H9 (cell line): ENCODE results near the gene SLC16A4. TPM values are rescaled to one million over a fixed set of nuclear protein-coding genes. Genes with fewer than 3 reads are reported as not detected.

Experiments used
- DNase-seq: peaks from one replicate; pipeline ENCODE4 v3.0.0-alpha.2; 2017
- H2AFZ ChIP-seq: one replicate; pipeline ENCODE4 v1.6.1; 2013; ENCODE audit warnings: mild to moderate bottlenecking, low read length, control low read depth, moderate library complexity
- H2AK5ac ChIP-seq: 2 replicates; pipeline ENCODE4 v1.6.1; 2013; ENCODE audit warnings: low read length, control low read depth, mixed read lengths; ENCODE audit not compliant: insufficient read length
- H2BK120ac ChIP-seq: one replicate; pipeline ENCODE4 v1.6.1; 2013; ENCODE audit warnings: low read depth, mild to moderate bottlenecking, low read length, control low read depth, inconsistent platforms; ENCODE audit not compliant: poor library complexity, severe bottlenecking
- H2BK12ac ChIP-seq: 2 replicates; pipeline ENCODE4 v1.6.1; 2013; ENCODE audit warnings: low read length, control low read depth, mixed read lengths, low read depth; ENCODE audit not compliant: insufficient read length
- H2BK15ac ChIP-seq: 2 replicates; pipeline ENCODE4 v1.6.1; 2013; ENCODE audit warnings: low read depth, low read length, control low read depth
- H2BK20ac ChIP-seq: one replicate; pipeline ENCODE4 v1.6.1; 2013; ENCODE audit warnings: low read depth, mild to moderate bottlenecking, low read length, control low read depth, inconsistent platforms; ENCODE audit not compliant: poor library complexity, severe bottlenecking
- H2BK5ac ChIP-seq: 2 replicates; pipeline ENCODE4 v1.6.1; 2013; ENCODE audit warnings: low read length, control low read depth, mixed read lengths; ENCODE audit not compliant: insufficient read length
- H3K14ac ChIP-seq: 2 replicates; pipeline ENCODE4 v1.6.1; 2013; ENCODE audit warnings: low read length, control low read depth; ENCODE audit not compliant: insufficient read depth
- H3K18ac ChIP-seq: 2 replicates; pipeline ENCODE4 v1.6.1; 2013; ENCODE audit warnings: low read depth, mild to moderate bottlenecking, mixed read lengths, low read length, control low read depth; ENCODE audit not compliant: insufficient read length
- H3K23ac ChIP-seq: 2 replicates; pipeline ENCODE4 v1.6.1; 2013; ENCODE audit warnings: low read length, control low read depth, mixed read lengths, low read depth; ENCODE audit not compliant: insufficient read length
- H3K23me2 ChIP-seq: 2 replicates; pipeline ENCODE4 v1.6.1; 2013; ENCODE audit warnings: low read depth, mild to moderate bottlenecking, mixed read lengths, low read length, control low read depth; ENCODE audit not compliant: insufficient read length, poor library complexity, severe bottlenecking
- H3K27ac ChIP-seq: 2 replicates; pipeline ENCODE4 v1.5.1; 2013; ENCODE audit warnings: low read length, control low read depth, mixed read lengths, low read depth; ENCODE audit not compliant: insufficient read length
- H3K27me3 ChIP-seq: 2 replicates; pipeline ENCODE4 v1.6.1; 2013; ENCODE audit warnings: low read length, control low read depth, inconsistent platforms; ENCODE audit not compliant: insufficient read depth
- H3K4ac ChIP-seq: 2 replicates; pipeline ENCODE4 v1.6.1; 2013; ENCODE audit warnings: low read depth, mild to moderate bottlenecking, control low read depth, inconsistent platforms, low read length, moderate library complexity
- H3K4me1 ChIP-seq: 2 replicates; pipeline ENCODE4 v1.6.1; 2013; ENCODE audit warnings: low read length, control low read depth, inconsistent platforms; ENCODE audit not compliant: insufficient read depth
- H3K4me2 ChIP-seq: 2 replicates; pipeline ENCODE4 v1.6.1; 2013; ENCODE audit warnings: low read length, control low read depth, mixed read lengths; ENCODE audit not compliant: insufficient read length, insufficient read depth
- H3K56ac ChIP-seq: 2 replicates; pipeline ENCODE4 v1.6.1; 2013; ENCODE audit warnings: low read depth, mild to moderate bottlenecking, mixed read lengths, low read length, control low read depth; ENCODE audit not compliant: insufficient read length
- H3K79me1 ChIP-seq: 2 replicates; pipeline ENCODE4 v1.6.1; 2013; ENCODE audit warnings: low read depth, mild to moderate bottlenecking, moderate library complexity, low read length, control low read depth, inconsistent platforms; ENCODE audit not compliant: insufficient read depth, poor library complexity, severe bottlenecking
- H3K79me2 ChIP-seq: 2 replicates; pipeline ENCODE4 v1.6.1; 2013; ENCODE audit warnings: low read length, control low read depth, inconsistent platforms; ENCODE audit not compliant: insufficient read depth
- H3K9ac ChIP-seq: 2 replicates; pipeline ENCODE4 v1.6.1; 2013; ENCODE audit warnings: low read length, control low read depth, mixed read lengths; ENCODE audit not compliant: insufficient read length; ENCODE audit errors: extremely low read depth
- H3K9me3 ChIP-seq: one replicate; pipeline ENCODE4 v1.6.1; 2013; ENCODE audit warnings: low read depth, low read length, inconsistent platforms; ENCODE audit not compliant: control insufficient read depth
- H3T11ph ChIP-seq: one replicate; pipeline ENCODE4 v1.6.1; 2013; ENCODE audit warnings: mild to moderate bottlenecking, low read length, control low read depth, inconsistent platforms
- H4K20me1 ChIP-seq: one replicate; pipeline ENCODE4 v1.6.1; 2013; ENCODE audit not compliant: control insufficient read depth, insufficient read length, insufficient read depth
- H4K5ac ChIP-seq: 2 replicates; pipeline ENCODE4 v1.6.1; 2013; ENCODE audit warnings: low read depth, mild to moderate bottlenecking, mixed read lengths, low read length, control low read depth; ENCODE audit not compliant: insufficient read length
- H4K8ac ChIP-seq: replicated peaks from 2 replicates; pipeline ENCODE4 v1.6.1; 2013; ENCODE audit warnings: low read length, control low read depth, mixed read lengths, low read depth; ENCODE audit not compliant: insufficient read length
- H4K91ac ChIP-seq: 2 replicates; pipeline ENCODE4 v1.6.1; 2013; ENCODE audit warnings: low read depth, mild to moderate bottlenecking, moderate library complexity, mixed read lengths, low read length, control low read depth; ENCODE audit not compliant: insufficient read length
- H3K27ac Mint-ChIP-seq, 3 experiments: 2 replicates in 2 of 3; 3 replicates in 1 of 3; pipeline ENCODE4 v1.8.0; 2020 to 2021; ENCODE audit warnings: mixed read lengths in 3 of 3, mild to moderate bottlenecking in 1 of 3, moderate library complexity in 1 of 3
- H3K27me3 Mint-ChIP-seq: 2 replicates; pipeline ENCODE4 v1.8.0; 2021; ENCODE audit warnings: low read depth, mild to moderate bottlenecking, moderate library complexity, mixed read lengths
- H3K36me3 Mint-ChIP-seq, 3 experiments: 2 replicates in 2 of 3; 3 replicates in 1 of 3; pipeline ENCODE4 v1.8.0; 2020 to 2021; ENCODE audit warnings: low read depth in 3 of 3, mixed read lengths in 3 of 3; ENCODE audit not compliant: insufficient read depth in 1 of 3
- H3K4me1 Mint-ChIP-seq, 2 experiments: 2 replicates each; pipeline ENCODE4 v1.8.0; 2020; ENCODE audit warnings: mixed read lengths in 2 of 2
- H3K4me3 Mint-ChIP-seq, 2 experiments: 2 replicates in 1 of 2; 3 replicates in 1 of 2; pipeline ENCODE4 v1.8.0; 2020 to 2021; ENCODE audit warnings: mild to moderate bottlenecking in 2 of 2, mixed read lengths in 2 of 2, moderate library complexity in 1 of 2
- H3K9me3 Mint-ChIP-seq, 2 experiments: 2 replicates in 1 of 2; 3 replicates in 1 of 2; pipeline ENCODE4 v1.8.0; 2020; ENCODE audit warnings: mild to moderate bottlenecking in 2 of 2, mixed read lengths in 2 of 2, moderate library complexity in 1 of 2
- CTCF ChIP-seq: fragments of 200-600 bp; sonication (generic); conservative IDR thresholded peaks from 3 replicates; pipeline ENCODE4 v1.8.0; 2021; ENCODE audit warnings: antibody characterized with exemption, mild to moderate bottlenecking
- WGBS: extraction: QIAGEN DNeasy Blood & Tissue Kit; methylation state at CpG from one replicate; pipeline ENCODE4 v1.1.7; 2013; ENCODE audit warnings: missing lambda C conversion rate, low lambda C conversion rate, mixed read lengths; ENCODE audit not compliant: insufficient read length; ENCODE audit errors: extremely low coverage; 5-methylcytosine and 5-hydroxymethylcytosine counted together
- total RNA-seq: library from RNA; stranded (reverse); gene quantifications from 2 replicates; pipeline ENCODE4 v1.2.1, GENCODE V29; 2021

The SLC16A4 gene
- total RNA-seq, 1 experiment from 2014 or later, result 0.17 TPM

GRCh38 chr1:110360431-110360830, 30.4 kb downstream of the SLC16A4 start:
- H3K4ac ChIP-seq, result no peak overlapping the region
- peaks cover 14 to 50% (median 42%) of the 10 kb centered on the region in 3 experiments; a peak in 6 of 7 replicates for H3K36me3 Mint-ChIP-seq
- no peaks in the 10 kb centered on the region for H3K9me3 ChIP-seq
- H3K23ac ChIP-seq, result no peak overlapping the region
- H3K14ac ChIP-seq, result no peak overlapping the region
- H3K9ac ChIP-seq, result no peak overlapping the region
- H4K91ac ChIP-seq, result no peak overlapping the region
- H2BK20ac ChIP-seq, result no peak overlapping the region
- H3K27me3 ChIP-seq, result no peaks in the 10 kb centered on the region
- no peaks in the 10 kb centered on the region for H4K20me1 ChIP-seq
- no peaks in the 10 kb centered on the region for H3K4me1 ChIP-seq
- H4K8ac ChIP-seq, result no peak overlapping the region
- H2BK15ac ChIP-seq, result no peak overlapping the region
- no peak for TF ChIP-seq CTCF
- H3K79me1 ChIP-seq, result peaks cover 6% of the 10 kb centered on the region
- no peaks in the 10 kb centered on the region for H3K23me2 ChIP-seq
- no peak overlapping the region for H2AK5ac ChIP-seq
- no peak overlapping the region for H3K56ac ChIP-seq
- H2BK120ac ChIP-seq, result no peak overlapping the region
- no peaks in the 10 kb centered on the region; the same call in 1 of the 2 replicates for H3K79me2 ChIP-seq
- no CpG with 5 or more reads among the region's 2 CpGs for WGBS
- H3K27ac ChIP-seq, result no peak overlapping the region
- no peak for DNase-seq
- no peak overlapping the region for H3K18ac ChIP-seq
- H3K4me3 Mint-ChIP-seq, result no peak overlapping the region
- H3K9me3 Mint-ChIP-seq, result no peaks in the 10 kb centered on the region
- no peaks in the 10 kb centered on the region for H3K4me1 Mint-ChIP-seq
- H3K27ac Mint-ChIP-seq, result no peak overlapping the region
- no peak overlapping the region for H3K4me2 ChIP-seq
- no peak overlapping the region for H3T11ph ChIP-seq
- H4K5ac ChIP-seq, result no peak overlapping the region
- H3K27me3 Mint-ChIP-seq, result no peaks in the 10 kb centered on the region
- H2BK5ac ChIP-seq, result no peak overlapping the region
- no peak overlapping the region for H2AFZ ChIP-seq
- H2BK12ac ChIP-seq, result no peak overlapping the region
